Neural cell (in vitro differentiated cells): ENCODE measurements around the gene CTSL. TPM values are rescaled to one million over a fixed set of nuclear protein-coding genes. Genes with fewer than 3 reads are reported as not detected.

Experiments
- H2AFZ ChIP-seq: fragments of 200-600, 300-800 bp; sonication (generic), shearing (Covaris generic); 2 replicates; pipeline ENCODE4 v1.6.0; 2014; ENCODE audit warnings: low read depth, mild to moderate bottlenecking, antibody characterized with exemption, low read length, moderate library complexity
- H3F3A ChIP-seq: fragments of 200-600 bp; shearing (Covaris generic); 2 replicates; pipeline ENCODE4 v1.6.1; 2016; ENCODE audit warnings: mild to moderate bottlenecking, moderate library complexity, mixed read lengths, antibody characterized with exemption, low read length; ENCODE audit not compliant: insufficient read depth, poor library complexity, severe bottlenecking
- H3K27ac ChIP-seq: fragments of 200-600, 300-800 bp; sonication (generic), shearing (Covaris generic); 2 replicates; pipeline ENCODE4 v1.5.1; 2014; ENCODE audit warnings: mild to moderate bottlenecking, low read length, moderate library complexity
- H3K27me3 ChIP-seq: fragments of 300-800, 200-600 bp; sonication (generic), shearing (Covaris generic); 2 replicates; pipeline ENCODE4 v1.6.0; 2014; ENCODE audit warnings: mild to moderate bottlenecking, low read depth, low read length, moderate library complexity; ENCODE audit not compliant: insufficient read depth
- H3K36me3 ChIP-seq: fragments of 300-800, 200-600 bp; sonication (generic), shearing (Covaris generic); 2 replicates; pipeline ENCODE4 v1.5.1; 2014; ENCODE audit warnings: mild to moderate bottlenecking, antibody characterized with exemption, low read length, moderate library complexity; ENCODE audit not compliant: insufficient read depth
- H3K4me2 ChIP-seq: fragments of 300-800, 200-600 bp; sonication (generic), shearing (Covaris generic); 2 replicates; pipeline ENCODE4 v1.6.0; 2014; ENCODE audit warnings: mild to moderate bottlenecking, low read length
- H3K4me3 ChIP-seq: fragments of 300-800, 200-600 bp; sonication (generic), shearing (Covaris generic); 2 replicates; pipeline ENCODE4 v1.5.1; 2014; ENCODE audit warnings: mild to moderate bottlenecking, low read length, moderate library complexity
- H3K79me2 ChIP-seq: fragments of 200-600 bp; shearing (Covaris generic); replicated peaks from 2 replicates; pipeline ENCODE4 v1.6.0; 2014; ENCODE audit warnings: mild to moderate bottlenecking, low read length, moderate library complexity; ENCODE audit not compliant: insufficient read depth
- H3K9ac ChIP-seq: fragments of 300-800, 200-600 bp; sonication (generic), shearing (Covaris generic); 2 replicates; pipeline ENCODE4 v1.6.1; 2016; ENCODE audit warnings: mild to moderate bottlenecking, low read length, mixed read lengths
- H3K9me2 ChIP-seq: fragments of 200-600 bp; shearing (Covaris generic); 2 replicates; pipeline ENCODE4 v1.6.1; 2016; ENCODE audit warnings: mild to moderate bottlenecking, low read length, mixed read lengths; ENCODE audit not compliant: insufficient read depth
- H3K9me3 ChIP-seq: fragments of 200-600, 300-800 bp; sonication (generic), shearing (Covaris generic); 2 replicates; pipeline ENCODE4 v1.6.1; 2016; ENCODE audit warnings: mild to moderate bottlenecking, mixed run types, low read length, moderate library complexity, mixed read lengths
- H4K20me1 ChIP-seq: fragments of 200-600 bp; shearing (Covaris generic); 2 replicates; pipeline ENCODE4 v1.6.1; 2016; ENCODE audit warnings: mild to moderate bottlenecking, mixed run types; ENCODE audit not compliant: insufficient read depth
- EP300 ChIP-seq: fragments of 450-650 bp; conservative IDR thresholded peaks from 2 replicates; pipeline ENCODE4 v1.6.1; 2014; ENCODE audit warnings: antibody characterized with exemption, mild to moderate bottlenecking, moderate library complexity; ENCODE audit not compliant: poor library complexity, severe bottlenecking
- EZH2 ChIP-seq: fragments of 200-600, 300-800 bp; shearing (Covaris generic), sonication (generic); IDR thresholded peaks from 2 replicates; pipeline ENCODE4 v1.6.1; 2014; ENCODE audit warnings: antibody characterized with exemption, low read length, borderline replicate concordance, mild to moderate bottlenecking; ENCODE audit not compliant: insufficient read depth, poor library complexity, severe bottlenecking
- MXI1 ChIP-seq: fragments of 450-650 bp; conservative IDR thresholded peaks from 2 replicates; pipeline ENCODE4 v1.6.1; 2014; ENCODE audit warnings: antibody characterized with exemption, mild to moderate bottlenecking; ENCODE audit not compliant: poor library complexity, severe bottlenecking
- POLR2AphosphoS5 ChIP-seq: IDR thresholded peaks from 2 replicates; pipeline ENCODE4 v1.6.1; 2012
- RAD21 ChIP-seq: fragments of 450-650 bp; conservative IDR thresholded peaks from 2 replicates; pipeline ENCODE4 v1.6.1; 2014; ENCODE audit warnings: antibody characterized with exemption, mild to moderate bottlenecking, moderate library complexity
- SMC3 ChIP-seq: fragments of 450-650 bp; conservative IDR thresholded peaks from 2 replicates; pipeline ENCODE4 v1.6.1; 2014; ENCODE audit warnings: antibody characterized with exemption, mild to moderate bottlenecking, moderate library complexity; ENCODE audit not compliant: poor library complexity
- TAF1 ChIP-seq: IDR thresholded peaks from 2 replicates; pipeline ENCODE4 v1.6.1; 2012; ENCODE audit warnings: low read depth
- polyA plus RNA-seq: library from polyadenylated mRNA; depleted of rRNA; stranded (reverse); fragments of >200 nt; gene quantifications from 2 replicates; pipeline ENCODE4 v1.2.3, GENCODE V29; 2014
- TF ChIP-seq, protein P1 (sequence below): fragments of 450-650 bp; IDR thresholded peaks from 2 replicates; pipeline ENCODE4 v1.5.1; 2014; ENCODE audit warnings: antibody characterized with exemption, mild to moderate bottlenecking, moderate library complexity; ENCODE audit not compliant: poor library complexity, severe bottlenecking
- TF ChIP-seq, protein P2 (sequence below): IDR thresholded peaks from 2 replicates; pipeline ENCODE4 v1.6.1; 2012; ENCODE audit warnings: borderline replicate concordance

The CTSL gene
- polyA plus RNA-seq, 1 donor from 2014 or later, result 53.5 TPM

DNA sequence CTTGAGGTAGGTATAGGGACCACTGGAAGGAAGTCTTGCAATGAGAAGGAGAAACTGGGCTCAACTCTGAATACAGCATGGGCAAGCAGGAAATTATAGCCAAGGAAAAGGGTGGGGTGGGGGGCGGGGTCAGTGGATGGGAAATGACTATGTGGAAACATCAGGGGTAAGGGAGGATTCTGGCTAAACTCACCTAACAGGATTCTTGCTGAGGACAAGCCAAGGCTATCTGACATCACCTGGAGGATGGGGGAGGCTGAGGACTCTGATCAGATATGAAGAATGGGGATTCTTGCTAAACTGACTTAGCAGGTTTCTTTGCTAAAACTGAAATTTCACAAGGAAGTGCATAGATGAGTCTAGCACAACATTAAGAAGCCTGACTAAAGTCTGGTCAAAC lies 40.8 kb downstream of the CTSL start:
- no peak for TF ChIP-seq EZH2
- TF ChIP-seq SMC3, result no peak
- Histone ChIP-seq H3K4me2 (no peak overlapping the region), H4K20me1 (no peaks in the 10 kb centered on the region), H3K27me3 (no peaks in the 10 kb centered on the region), H2AFZ (no peak overlapping the region), H3K9ac (no peak overlapping the region), H3K27ac (no peak overlapping the region), H3K79me2 (no peaks in the 10 kb centered on the region), H3F3A (no peaks in the 10 kb centered on the region), H3K9me3 (no peaks in the 10 kb centered on the region), H3K9me2 (no peaks in the 10 kb centered on the region), H3K4me3 (no peak overlapping the region), H3K36me3 (no peaks in the 10 kb centered on the region)

DNA sequence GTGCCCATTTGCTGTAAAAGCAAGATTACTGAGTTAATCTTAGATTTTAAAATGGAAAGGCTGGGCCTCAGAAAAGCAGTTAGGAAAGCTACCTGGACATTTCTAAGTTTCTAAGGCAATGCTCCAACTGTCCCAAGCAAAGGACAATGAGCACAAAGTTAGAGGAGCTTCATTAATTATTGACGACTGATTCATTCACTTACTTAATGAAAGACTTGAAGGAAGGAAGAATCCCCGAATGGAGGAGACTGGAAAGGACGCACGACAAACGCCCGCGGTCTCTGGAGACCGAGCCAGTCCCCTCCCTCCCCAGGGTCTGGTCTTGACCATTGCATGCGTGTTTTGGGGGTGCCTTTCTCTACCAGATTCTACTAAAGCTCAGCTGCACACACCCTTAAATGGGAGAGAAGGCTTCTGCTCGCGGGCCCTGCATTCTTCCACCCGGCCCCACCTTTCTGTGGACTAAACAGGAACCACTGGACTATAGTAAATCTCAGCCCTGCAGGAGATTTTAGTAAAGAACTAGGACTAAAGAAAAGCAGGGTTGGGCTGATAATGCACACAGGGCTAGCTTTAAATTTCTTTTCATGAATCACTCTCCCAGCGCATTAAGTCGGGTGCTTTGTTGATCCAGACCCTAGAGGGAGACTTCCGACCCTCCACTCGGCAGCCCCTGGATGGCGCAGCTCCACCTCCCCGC lies 44.8 kb downstream of the CTSL start:
- Histone ChIP-seq H2AFZ (no peak overlapping the region), H3K27me3 (no peaks in the 10 kb centered on the region), H3K9me2 (no peaks in the 10 kb centered on the region), H3K27ac (no peak overlapping the region), H3K79me2 (no peaks in the 10 kb centered on the region), H3K4me3 (no peak overlapping the region), H4K20me1 (no peaks in the 10 kb centered on the region), H3K9me3 (no peaks in the 10 kb centered on the region), H3K4me2 (no peak overlapping the region), H3K36me3 (no peaks in the 10 kb centered on the region), H3F3A (no peaks in the 10 kb centered on the region), H3K9ac (no peak overlapping the region)
- no peak for TF ChIP-seq MXI1
- no peak for TF ChIP-seq EZH2
- TF ChIP-seq TAF1, result no peak
- no peak for TF ChIP-seq POLR2AphosphoS5
- TF ChIP-seq, protein P1, sequence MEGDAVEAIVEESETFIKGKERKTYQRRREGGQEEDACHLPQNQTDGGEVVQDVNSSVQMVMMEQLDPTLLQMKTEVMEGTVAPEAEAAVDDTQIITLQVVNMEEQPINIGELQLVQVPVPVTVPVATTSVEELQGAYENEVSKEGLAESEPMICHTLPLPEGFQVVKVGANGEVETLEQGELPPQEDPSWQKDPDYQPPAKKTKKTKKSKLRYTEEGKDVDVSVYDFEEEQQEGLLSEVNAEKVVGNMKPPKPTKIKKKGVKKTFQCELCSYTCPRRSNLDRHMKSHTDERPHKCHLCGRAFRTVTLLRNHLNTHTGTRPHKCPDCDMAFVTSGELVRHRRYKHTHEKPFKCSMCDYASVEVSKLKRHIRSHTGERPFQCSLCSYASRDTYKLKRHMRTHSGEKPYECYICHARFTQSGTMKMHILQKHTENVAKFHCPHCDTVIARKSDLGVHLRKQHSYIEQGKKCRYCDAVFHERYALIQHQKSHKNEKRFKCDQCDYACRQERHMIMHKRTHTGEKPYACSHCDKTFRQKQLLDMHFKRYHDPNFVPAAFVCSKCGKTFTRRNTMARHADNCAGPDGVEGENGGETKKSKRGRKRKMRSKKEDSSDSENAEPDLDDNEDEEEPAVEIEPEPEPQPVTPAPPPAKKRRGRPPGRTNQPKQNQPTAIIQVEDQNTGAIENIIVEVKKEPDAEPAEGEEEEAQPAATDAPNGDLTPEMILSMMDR, result no peak
- no peak for TF ChIP-seq EP300
- TF ChIP-seq SMC3, result no peak
- TF ChIP-seq RAD21, result no peak
- TF ChIP-seq, protein P2, sequence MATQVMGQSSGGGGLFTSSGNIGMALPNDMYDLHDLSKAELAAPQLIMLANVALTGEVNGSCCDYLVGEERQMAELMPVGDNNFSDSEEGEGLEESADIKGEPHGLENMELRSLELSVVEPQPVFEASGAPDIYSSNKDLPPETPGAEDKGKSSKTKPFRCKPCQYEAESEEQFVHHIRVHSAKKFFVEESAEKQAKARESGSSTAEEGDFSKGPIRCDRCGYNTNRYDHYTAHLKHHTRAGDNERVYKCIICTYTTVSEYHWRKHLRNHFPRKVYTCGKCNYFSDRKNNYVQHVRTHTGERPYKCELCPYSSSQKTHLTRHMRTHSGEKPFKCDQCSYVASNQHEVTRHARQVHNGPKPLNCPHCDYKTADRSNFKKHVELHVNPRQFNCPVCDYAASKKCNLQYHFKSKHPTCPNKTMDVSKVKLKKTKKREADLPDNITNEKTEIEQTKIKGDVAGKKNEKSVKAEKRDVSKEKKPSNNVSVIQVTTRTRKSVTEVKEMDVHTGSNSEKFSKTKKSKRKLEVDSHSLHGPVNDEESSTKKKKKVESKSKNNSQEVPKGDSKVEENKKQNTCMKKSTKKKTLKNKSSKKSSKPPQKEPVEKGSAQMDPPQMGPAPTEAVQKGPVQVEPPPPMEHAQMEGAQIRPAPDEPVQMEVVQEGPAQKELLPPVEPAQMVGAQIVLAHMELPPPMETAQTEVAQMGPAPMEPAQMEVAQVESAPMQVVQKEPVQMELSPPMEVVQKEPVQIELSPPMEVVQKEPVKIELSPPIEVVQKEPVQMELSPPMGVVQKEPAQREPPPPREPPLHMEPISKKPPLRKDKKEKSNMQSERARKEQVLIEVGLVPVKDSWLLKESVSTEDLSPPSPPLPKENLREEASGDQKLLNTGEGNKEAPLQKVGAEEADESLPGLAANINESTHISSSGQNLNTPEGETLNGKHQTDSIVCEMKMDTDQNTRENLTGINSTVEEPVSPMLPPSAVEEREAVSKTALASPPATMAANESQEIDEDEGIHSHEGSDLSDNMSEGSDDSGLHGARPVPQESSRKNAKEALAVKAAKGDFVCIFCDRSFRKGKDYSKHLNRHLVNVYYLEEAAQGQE, result no peak
